ENCODE measurements around the gene SCD.
"Not testable (repeated sequence)": the region's sequence is repeated elsewhere in the genome, so short reads cannot be mapped to it uniquely, and the experiment has no call there.

Gene SCD

GRCh38 chr10:100346765-100347567 lies at the start of gene SCD:
Gene SCD (plus strand): TSS chr10:100347233. CDS start chr10:100347505, 272 bp downstream.
- peak; percentile 95 for DNase-seq

GRCh38 chr10:100297242-100297641 lies 49.8 kb upstream of the SCD start:
- no peak for DNase-seq

- not testable (repeated sequence) for DNase-seq
Measured at GRCh38 chr10:100301123-100301522, 45.9 kb upstream of the SCD start.

- peak; percentile 26 for DNase-seq
Measured at GRCh38 chr10:100303724-100304319, 43.2 kb upstream of the SCD start.

- DNase-seq, result no peak
Measured at GRCh38 chr10:100304414-100304813, 42.6 kb upstream of the SCD start.

- DNase-seq, result no peak
Measured at GRCh38 chr10:100306861-100307260, 40.2 kb upstream of the SCD start.

- DNase-seq, result peak; percentile 48
Measured at GRCh38 chr10:100307684-100308083, 39.3 kb upstream of the SCD start.

GRCh38 chr10:100311298-100311697 lies 35.7 kb upstream of the SCD start:
- no peak for DNase-seq

GRCh38 chr10:100315615-100316014 lies 31.4 kb upstream of the SCD start:
- DNase-seq, result no peak

- DNase-seq, result no peak
Measured at GRCh38 chr10:100318207-100318606, 28.8 kb upstream of the SCD start.

GRCh38 chr10:100319707-100320402 lies 27.2 kb upstream of the SCD start:
- DNase-seq, result no peak

GRCh38 chr10:100325158-100325557 lies 21.9 kb upstream of the SCD start:
- no peak for DNase-seq

- no peak for DNase-seq
Measured at GRCh38 chr10:100327007-100327717, 19.9 kb upstream of the SCD start.

GRCh38 chr10:100327718-100328009 lies 19.4 kb upstream of the SCD start:
- no peak for DNase-seq

GRCh38 chr10:100328198-100328597 lies 18.8 kb upstream of the SCD start:
- no peak for DNase-seq

- no peak for DNase-seq
Measured at GRCh38 chr10:100330079-100330478, 17.0 kb upstream of the SCD start, which contains the start of gene PKD2L1. Gene PKD2L1 (minus strand): TSS chr10:100330228. CDS start chr10:100330103, 125 bp downstream.

GRCh38 chr10:100333106-100333505 lies 13.9 kb upstream of the SCD start:
- no peak for DNase-seq

GRCh38 chr10:100333661-100334440 lies 13.2 kb upstream of the SCD start:
- DNase-seq, result peak; percentile 26

- no peak for DNase-seq
Measured at GRCh38 chr10:100334762-100335161, 12.3 kb upstream of the SCD start.

- DNase-seq, result peak; percentile 62
Measured at GRCh38 chr10:100338434-100339036, 8.5 kb upstream of the SCD start.

GRCh38 chr10:100339236-100339635 lies 7.8 kb upstream of the SCD start:
- DNase-seq, result no peak

Data from EL (cell line).